ENCODE data around the gene DOCK1.

The DOCK1 gene

GRCh38 chr10:127402596-127403409 is 497.6 kb downstream of the DOCK1 start:
- no peak for DNase-seq (ENCODE audit: low spot score)

- DNase-seq (ENCODE audit: low spot score): peak; percentile 68
Measured at GRCh38 chr10:127405221-127405620, 500.0 kb downstream of the DOCK1 start.

GRCh38 chr10:127406018-127406550 is 500.9 kb downstream of the DOCK1 start:
- no peak for DNase-seq (ENCODE audit: low spot score)

GRCh38 chr10:127407551-127407950 is 502.3 kb downstream of the DOCK1 start:
- DNase-seq (ENCODE audit: low spot score): no peak

- DNase-seq (ENCODE audit: low spot score): no peak
Measured at GRCh38 chr10:127408112-127408710, 503.0 kb downstream of the DOCK1 start.

- DNase-seq (ENCODE audit: low spot score): no peak
Measured at GRCh38 chr10:127408733-127409132, 503.5 kb downstream of the DOCK1 start.

GRCh38 chr10:127410030-127410429 is 504.8 kb downstream of the DOCK1 start:
- DNase-seq (ENCODE audit: low spot score): no peak

- no peak for DNase-seq (ENCODE audit: low spot score)
Measured at GRCh38 chr10:127411062-127411461, 505.8 kb downstream of the DOCK1 start.

GRCh38 chr10:127413326-127413725 is 508.1 kb downstream of the DOCK1 start:
- no peak for DNase-seq (ENCODE audit: low spot score)

- DNase-seq (ENCODE audit: low spot score): no peak
Measured at GRCh38 chr10:127414024-127414423, 508.8 kb downstream of the DOCK1 start.

- DNase-seq (ENCODE audit: low spot score): no peak
Measured at GRCh38 chr10:127415116-127415515, 509.9 kb downstream of the DOCK1 start.

GRCh38 chr10:127415901-127416581 is 510.8 kb downstream of the DOCK1 start:
- no peak for DNase-seq (ENCODE audit: low spot score)

GRCh38 chr10:127417031-127417430 is 511.8 kb downstream of the DOCK1 start:
- no peak for DNase-seq (ENCODE audit: low spot score)

- DNase-seq (ENCODE audit: low spot score): no peak
Measured at GRCh38 chr10:127417686-127418401, 512.6 kb downstream of the DOCK1 start.

GRCh38 chr10:127418536-127419168 is 513.4 kb downstream of the DOCK1 start:
- no peak for DNase-seq (ENCODE audit: low spot score)

- no peak for DNase-seq (ENCODE audit: low spot score)
Measured at GRCh38 chr10:127420138-127420684, 515.0 kb downstream of the DOCK1 start.

- no peak for DNase-seq (ENCODE audit: low spot score)
Measured at GRCh38 chr10:127423218-127423915, 518.1 kb downstream of the DOCK1 start.

GRCh38 chr10:127424594-127425264 is 519.5 kb downstream of the DOCK1 start:
- DNase-seq (ENCODE audit: low spot score): no peak

- DNase-seq (ENCODE audit: low spot score): no peak
Measured at GRCh38 chr10:127426746-127427145, 521.5 kb downstream of the DOCK1 start.

- no peak for DNase-seq (ENCODE audit: low spot score)
Measured at GRCh38 chr10:127427926-127428325, 522.7 kb downstream of the DOCK1 start.

Data from kidney tubule cell (primary cell).